Measurements from ENCODE around the gene NBAS. TPM values are rescaled to one million over a fixed set of nuclear protein-coding genes. Genes with fewer than 3 reads are reported as not detected.

NBAS gene
- total and polyA plus RNA-seq, 9 of the 15 experiments (the other 6 are each of a cell fraction or from before 2014, with no cell fraction given): 15.3 to 94.4 (median 69.9) TPM

DNA sequence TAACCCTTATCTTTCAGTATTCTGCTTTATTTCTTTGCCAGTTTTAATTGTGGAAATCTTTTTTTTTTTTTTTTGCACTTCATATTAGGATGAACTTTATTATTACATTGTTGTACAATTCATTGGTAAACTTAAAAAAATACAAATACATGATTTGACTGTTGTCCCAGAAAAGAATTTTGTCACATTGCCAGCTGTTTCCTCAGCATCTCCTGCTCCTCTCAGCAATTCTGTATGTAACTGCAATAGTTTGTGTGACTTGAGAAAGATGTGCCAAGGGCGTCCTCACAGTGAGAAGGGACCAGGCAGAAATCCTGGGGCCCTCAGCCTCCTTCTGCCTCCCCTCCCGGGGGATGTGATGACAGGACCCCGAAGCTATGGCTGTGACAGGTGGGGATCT lies 254.4 kb downstream of the NBAS start:
- intact Hi-C loops (cut with micrococcal nuclease) (no loop called here), in situ Hi-C loops (cut with MboI) (no loop called here)
- FAIRE-seq: no peak
- Histone ChIP-seq H3K27ac (ENCODE audit: extremely low read depth, low read depth, low read length) (no peak overlapping the region), H3K9ac (ENCODE audit: insufficient read depth in 1 of 2, low read depth in 2 of 2, low read length in 2 of 2) (no peak overlapping the region), H3K27me3 (ENCODE audit: control insufficient read depth in 2 of 2, insufficient read depth in 2 of 2, low read length in 2 of 2) (no peaks in the 10 kb centered on the region), H3K79me2 (ENCODE audit: control insufficient read depth, insufficient read depth, low read length) (no peaks in the 10 kb centered on the region), H3K4me1 (replicated peaks in 1 of 2; ENCODE audit: control insufficient read depth in 2 of 2, insufficient read depth in 2 of 2, low read length in 2 of 2) (peaks cover 0 to 18% of the 10 kb centered on the region in 2 experiments; a peak in 3 of 5 replicates), H3K9me1 (ENCODE audit: control insufficient read depth, insufficient read depth, low read length) (no peaks in the 10 kb centered on the region), H4K20me1 (replicated peaks; ENCODE audit: control insufficient read depth, insufficient read depth, low read length) (no peaks in the 10 kb centered on the region), H3K36me3 (ENCODE audit: control insufficient read depth, insufficient read depth, low read length) (peaks cover 80% of the 10 kb centered on the region), H3K4me3 (no peak overlapping the region), H3K9me3 (replicated peaks; ENCODE audit: control insufficient read depth, insufficient read depth, low read depth, low read length) (no peaks in the 10 kb centered on the region; the same call in 1 of the 2 replicates), H2AFZ (ENCODE audit: low read depth, low read length) (no peak overlapping the region), H3K4me2 (ENCODE audit: insufficient read depth, low read length) (no peak overlapping the region)
- no peak for DNase-seq (ENCODE audit: extremely low read depth in 1 of 4, low spot score in 3 of 4)
- no TSS peak for BruUV-seq (replicated peaks)
- ChIA-PET CTCF (ENCODE audit: low intra/inter-chr PET ratio) (no interaction called here), POLR2A (interaction anchor here (0.9 to 1.0 kb wide), 2 partner anchors 8 to 11 kb away, joined by 3 read pairs; no protein-coding TSS in a partner anchor)
- WGBS (ENCODE audit: insufficient coverage, low coverage, missing lambda C conversion rate): 100% methylated on average over 3 of the region's 3 CpGs
- TF ChIP-seq ATF7 (IDR thresholded peaks at IDR 0.05) (no peak), NRF1 (conservative IDR thresholded peaks at IDR 0.05 in 1 of 2, IDR thresholded peaks at IDR 0.05 in 1 of 2) (no peak), NFIX (CRISPR knock-in tag; IDR thresholded peaks at IDR 0.05; ENCODE audit: low read depth) (no peak), ZNF175 (CRISPR knock-in tag; IDR thresholded peaks at IDR 0.05; ENCODE audit: low read depth) (no peak), TARDBP (IDR thresholded peaks at IDR 0.05) (no peak), NR3C1 (CRISPR knock-in tag; IDR thresholded peaks at IDR 0.05) (no peak)
- TF ChIP-seq, protein P1, sequence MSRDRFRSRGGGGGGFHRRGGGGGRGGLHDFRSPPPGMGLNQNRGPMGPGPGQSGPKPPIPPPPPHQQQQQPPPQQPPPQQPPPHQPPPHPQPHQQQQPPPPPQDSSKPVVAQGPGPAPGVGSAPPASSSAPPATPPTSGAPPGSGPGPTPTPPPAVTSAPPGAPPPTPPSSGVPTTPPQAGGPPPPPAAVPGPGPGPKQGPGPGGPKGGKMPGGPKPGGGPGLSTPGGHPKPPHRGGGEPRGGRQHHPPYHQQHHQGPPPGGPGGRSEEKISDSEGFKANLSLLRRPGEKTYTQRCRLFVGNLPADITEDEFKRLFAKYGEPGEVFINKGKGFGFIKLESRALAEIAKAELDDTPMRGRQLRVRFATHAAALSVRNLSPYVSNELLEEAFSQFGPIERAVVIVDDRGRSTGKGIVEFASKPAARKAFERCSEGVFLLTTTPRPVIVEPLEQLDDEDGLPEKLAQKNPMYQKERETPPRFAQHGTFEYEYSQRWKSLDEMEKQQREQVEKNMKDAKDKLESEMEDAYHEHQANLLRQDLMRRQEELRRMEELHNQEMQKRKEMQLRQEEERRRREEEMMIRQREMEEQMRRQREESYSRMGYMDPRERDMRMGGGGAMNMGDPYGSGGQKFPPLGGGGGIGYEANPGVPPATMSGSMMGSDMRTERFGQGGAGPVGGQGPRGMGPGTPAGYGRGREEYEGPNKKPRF (IDR thresholded peaks at IDR 0.05; ENCODE audit: low read depth, low read length): no peak
- TF ChIP-seq, protein P2, sequence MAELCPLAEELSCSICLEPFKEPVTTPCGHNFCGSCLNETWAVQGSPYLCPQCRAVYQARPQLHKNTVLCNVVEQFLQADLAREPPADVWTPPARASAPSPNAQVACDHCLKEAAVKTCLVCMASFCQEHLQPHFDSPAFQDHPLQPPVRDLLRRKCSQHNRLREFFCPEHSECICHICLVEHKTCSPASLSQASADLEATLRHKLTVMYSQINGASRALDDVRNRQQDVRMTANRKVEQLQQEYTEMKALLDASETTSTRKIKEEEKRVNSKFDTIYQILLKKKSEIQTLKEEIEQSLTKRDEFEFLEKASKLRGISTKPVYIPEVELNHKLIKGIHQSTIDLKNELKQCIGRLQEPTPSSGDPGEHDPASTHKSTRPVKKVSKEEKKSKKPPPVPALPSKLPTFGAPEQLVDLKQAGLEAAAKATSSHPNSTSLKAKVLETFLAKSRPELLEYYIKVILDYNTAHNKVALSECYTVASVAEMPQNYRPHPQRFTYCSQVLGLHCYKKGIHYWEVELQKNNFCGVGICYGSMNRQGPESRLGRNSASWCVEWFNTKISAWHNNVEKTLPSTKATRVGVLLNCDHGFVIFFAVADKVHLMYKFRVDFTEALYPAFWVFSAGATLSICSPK (IDR thresholded peaks at IDR 0.05; ENCODE audit: borderline replicate concordance): no peak
- TF ChIP-seq, protein P3, sequence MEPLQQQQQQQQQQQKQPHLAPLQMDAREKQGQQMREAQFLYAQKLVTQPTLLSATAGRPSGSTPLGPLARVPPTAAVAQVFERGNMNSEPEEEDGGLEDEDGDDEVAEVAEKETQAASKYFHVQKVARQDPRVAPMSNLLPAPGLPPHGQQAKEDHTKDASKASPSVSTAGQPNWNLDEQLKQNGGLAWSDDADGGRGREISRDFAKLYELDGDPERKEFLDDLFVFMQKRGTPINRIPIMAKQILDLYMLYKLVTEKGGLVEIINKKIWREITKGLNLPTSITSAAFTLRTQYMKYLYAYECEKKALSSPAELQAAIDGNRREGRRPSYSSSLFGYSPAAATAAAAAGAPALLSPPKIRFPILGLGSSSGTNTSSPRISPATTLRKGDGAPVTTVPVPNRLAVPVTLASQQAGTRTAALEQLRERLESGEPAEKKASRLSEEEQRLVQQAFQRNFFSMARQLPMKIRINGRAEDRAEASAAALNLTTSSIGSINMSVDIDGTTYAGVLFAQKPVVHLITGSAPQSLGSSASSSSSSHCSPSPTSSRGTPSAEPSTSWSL (CRISPR knock-in tag; IDR thresholded peaks at IDR 0.05; ENCODE audit: borderline replicate concordance): no peak
- no peak for ATAC-seq

Data from K562 (cell line).